ENCODE data around the gene NOTUM.
"Not testable (repeated sequence)": the region's sequence is repeated elsewhere in the genome, so short reads cannot be mapped to it uniquely, and the experiment has no call there.

NOTUM gene

GRCh38 chr17:81983011-81983638 lies 22.1 kb upstream of the NOTUM start:
- in situ Hi-C loops (cut with MboI; ENCODE audit: low pct_unique_long_range_greater_than_20kb, low sequenced_read_pairs, unreplicated experiment), result no loop called here
- no peak for DNase-seq (ENCODE audit: low spot score)
- TF ChIP-seq CTCF (IDR thresholded peaks at IDR 0.05; ENCODE audit: extremely low read depth, insufficient read depth, missing control alignments), result no peak

- in situ Hi-C loops (cut with MboI; ENCODE audit: low pct_unique_long_range_greater_than_20kb, low sequenced_read_pairs, unreplicated experiment); DNase-seq (ENCODE audit: low spot score): not testable (repeated sequence)
Measured at GRCh38 chr17:81981511-81981910, 20.5 kb upstream of the NOTUM start.

GRCh38 chr17:81980707-81981343 lies 19.8 kb upstream of the NOTUM start:
- no peak for TF ChIP-seq CTCF (IDR thresholded peaks at IDR 0.05; ENCODE audit: extremely low read depth, insufficient read depth, missing control alignments)
- no peak for DNase-seq (ENCODE audit: low spot score)
- in situ Hi-C loops (cut with MboI; ENCODE audit: low pct_unique_long_range_greater_than_20kb, low sequenced_read_pairs, unreplicated experiment), result no loop called here

- in situ Hi-C loops (cut with MboI; ENCODE audit: low pct_unique_long_range_greater_than_20kb, low sequenced_read_pairs, unreplicated experiment), result no loop called here
- no peak for TF ChIP-seq CTCF (IDR thresholded peaks at IDR 0.05; ENCODE audit: extremely low read depth, insufficient read depth, missing control alignments)
- DNase-seq (ENCODE audit: low spot score), result no peak
Measured at GRCh38 chr17:81980122-81980521, 19.1 kb upstream of the NOTUM start.

GRCh38 chr17:81978524-81979298 lies 17.7 kb upstream of the NOTUM start:
- no peak for TF ChIP-seq CTCF (IDR thresholded peaks at IDR 0.05; ENCODE audit: extremely low read depth, insufficient read depth, missing control alignments)
- in situ Hi-C loops (cut with MboI; ENCODE audit: low pct_unique_long_range_greater_than_20kb, low sequenced_read_pairs, unreplicated experiment), result no loop called here
- DNase-seq (ENCODE audit: low spot score), result no peak

- in situ Hi-C loops (cut with MboI; ENCODE audit: low pct_unique_long_range_greater_than_20kb, low sequenced_read_pairs, unreplicated experiment), result no loop called here
- no peak for TF ChIP-seq CTCF (IDR thresholded peaks at IDR 0.05; ENCODE audit: extremely low read depth, insufficient read depth, missing control alignments)
- DNase-seq (ENCODE audit: low spot score), result peak; percentile 97
Measured at GRCh38 chr17:81977211-81977808, 16.3 kb upstream of the NOTUM start, which contains the start of gene ASPSCR1. Gene ASPSCR1 (plus strand): TSS chr17:81977629. CDS start chr17:81977647, 18 bp downstream.
